CD4-positive, alpha-beta T cell treated with Interleukin-10 for 1 hour (primary cell): Measurements from ENCODE around the gene COPRS.
"Not testable (repeated sequence)": the region's sequence is repeated elsewhere in the genome, so short reads cannot be mapped to it uniquely, and the experiment has no call there.

ENCODE experiments used
- DNase-seq: peaks from one replicate; pipeline ENCODE4 v3.0.0-alpha.2; 2020

Gene COPRS

GRCh38 chr17:31843070-31843745 lies 15.8 kb downstream of the COPRS start:
- DNase-seq, result no peak

- peak; percentile 69 for DNase-seq
These were observed 16.6 kb downstream of the COPRS start for GRCh38 chr17:31842195-31843069.

- DNase-seq, result no peak
These were observed 17.2 kb downstream of the COPRS start for GRCh38 chr17:31841850-31842194.

- DNase-seq, result no peak
These were observed 20.3 kb downstream of the COPRS start for GRCh38 chr17:31838636-31839225.

GRCh38 chr17:31835984-31836383 lies 23.1 kb downstream of the COPRS start:
- no peak for DNase-seq

GRCh38 chr17:31834448-31834847 lies 24.6 kb downstream of the COPRS start:
- no peak for DNase-seq

GRCh38 chr17:31832746-31833145 lies 26.3 kb downstream of the COPRS start:
- DNase-seq, result no peak

GRCh38 chr17:31830971-31831858 lies 27.8 kb downstream of the COPRS start:
- no peak for DNase-seq

GRCh38 chr17:31829649-31830048 lies 29.4 kb downstream of the COPRS start:
- no peak for DNase-seq

GRCh38 chr17:31828955-31829354 lies 30.1 kb downstream of the COPRS start:
- DNase-seq, result not testable (repeated sequence)

- no peak for DNase-seq
These were observed 32.9 kb downstream of the COPRS start for GRCh38 chr17:31825961-31826691.

- DNase-seq, result no peak
These were observed 34.2 kb downstream of the COPRS start for GRCh38 chr17:31824766-31825360.

GRCh38 chr17:31823014-31823413 lies 36.0 kb downstream of the COPRS start:
- DNase-seq, result no peak

GRCh38 chr17:31820691-31821435 lies 38.2 kb downstream of the COPRS start:
- DNase-seq, result no peak

- DNase-seq, result no peak
These were observed 39.5 kb downstream of the COPRS start for GRCh38 chr17:31819578-31819977.

- not testable (repeated sequence) for DNase-seq
These were observed 40.2 kb downstream of the COPRS start for GRCh38 chr17:31818863-31819262.

GRCh38 chr17:31815212-31815730 lies 43.8 kb downstream of the COPRS start:
- DNase-seq, result no peak

- DNase-seq, result no peak
These were observed 47.9 kb downstream of the COPRS start for GRCh38 chr17:31811101-31811500.

- not testable (repeated sequence) for DNase-seq
These were observed 49.2 kb downstream of the COPRS start for GRCh38 chr17:31809876-31810275.

GRCh38 chr17:31808521-31809050 lies 50.5 kb downstream of the COPRS start:
- DNase-seq, result no peak
